Prostate gland (tissue), 2 donors: ENCODE results near the gene SLC22A17.

Source experiments
- CTCF ChIP-seq, 4 experiments: fragments of 200-600 bp in 2 of 4; fragments of 450-650 bp in 2 of 4; sonication (generic) in 2 of 4; IDR thresholded peaks; 1 replicate in 3 of 4; 2 replicates in 1 of 4; pipeline ENCODE4 v1.5.1; 2016 to 2019; ENCODE audit warnings: antibody characterized with exemption in 4 of 4, mild to moderate bottlenecking in 2 of 4, moderate library complexity in 2 of 4
- POLR2AphosphoS5 ChIP-seq: sonication (generic); formaldehyde crosslinking; IDR thresholded peaks from one replicate; pipeline ENCODE4 v1.6.1; 2017; ENCODE audit warnings: antibody characterized with exemption

GRCh38 chr14:23347406-23348296 is 5.0 kb downstream of the SLC22A17 start:
- no peak for TF ChIP-seq POLR2AphosphoS5
- no peak for TF ChIP-seq CTCF (IDR thresholded peaks at IDR 0.05)
